K562 (cell line): ENCODE data around the gene PRKAR2B. TPM values are rescaled to one million over a fixed set of nuclear protein-coding genes. Genes with fewer than 3 reads are reported as not detected.

Experiments used
- ATAC-seq: fragments of 200-7000 bp; cut with Tn5 transposase; 3 replicates; pipeline ENCODE4 v1.9.1; 2020; ENCODE audit warnings: moderate library complexity
- BruUV-seq: library from RNA; stranded (reverse); fragments of 400-500 nt; replicated peaks from 2 replicates; lab custom pipeline; 2021; lab: Mats Ljungman, UMichigan
- CTCF ChIA-PET: fragments of 300-600 bp; formaldehyde crosslinking; extraction: SDS; loops from one replicate; lab custom pipeline; 2021; ENCODE audit warnings: low intra/inter-chr PET ratio; lab: Yijun Ruan, JAX
- POLR2A ChIA-PET: fragments of 300-600, 350-650 bp; sonication (Branson Sonifier 250); formaldehyde crosslinking; extraction: SDS; loops from one replicate; lab custom pipeline; 2021; ENCODE audit warnings: antibody characterized with exemption, inconsistent platforms; lab: Yijun Ruan, JAX
- DNase-seq, 4 experiments: peaks; one replicate each; pipeline versions ENCODE4 v3.0.0 to v3.0.0-alpha.2; 2011 to 2018; ENCODE audit warnings: low spot score in 3 of 4, mixed read lengths in 3 of 4; ENCODE audit errors: extremely low read depth in 1 of 4
- FAIRE-seq: peaks from 2 replicates; lab custom pipeline; 2011; peaks lifted over from hg19 to GRCh38; lab: Jason Lieb, UNC
- H2AFZ ChIP-seq: 2 replicates; pipeline ENCODE4 v1.6.0; 2011; ENCODE audit warnings: low read depth, low read length, control low read depth, inconsistent platforms
- H3K27ac ChIP-seq: fragments of 200-600 bp; 3 replicates; pipeline ENCODE4 v1.8.0; 2011; ENCODE audit warnings: low read depth, mild to moderate bottlenecking, control low read depth, inconsistent platforms, low read length, moderate library complexity, mixed read lengths; ENCODE audit errors: extremely low read depth
- H3K27me3 ChIP-seq, 2 experiments: fragments of 300-600 bp in 1 of 2; 2 replicates in 1 of 2; 3 replicates in 1 of 2; pipeline versions ENCODE4 v1.6.0 to v1.8.0; 2011; ENCODE audit warnings: inconsistent platforms in 2 of 2, low read length in 2 of 2, mild to moderate bottlenecking in 1 of 2, mixed read lengths in 1 of 2, moderate library complexity in 1 of 2; ENCODE audit not compliant: control insufficient read depth in 2 of 2, insufficient read depth in 2 of 2
- H3K36me3 ChIP-seq: fragments of 300-600 bp; 3 replicates; pipeline ENCODE4 v1.8.0; 2011; ENCODE audit warnings: mild to moderate bottlenecking, low read length, inconsistent platforms; ENCODE audit not compliant: control insufficient read depth, insufficient read depth
- H3K4me1 ChIP-seq, 2 experiments: fragments of 200-600 bp in 1 of 2; replicated peaks in 1 of 2; 2 replicates in 1 of 2; 3 replicates in 1 of 2; pipeline versions ENCODE4 v1.5.1 to v1.8.0; 2011; ENCODE audit warnings: inconsistent platforms in 2 of 2, low read length in 2 of 2, mild to moderate bottlenecking in 1 of 2, mixed read lengths in 1 of 2, moderate library complexity in 1 of 2; ENCODE audit not compliant: control insufficient read depth in 2 of 2, insufficient read depth in 2 of 2
- H3K4me2 ChIP-seq: 2 replicates; pipeline ENCODE4 v1.6.1; 2011; ENCODE audit warnings: low read length, control low read depth, inconsistent platforms, mixed read lengths; ENCODE audit not compliant: insufficient read depth
- H3K4me3 ChIP-seq: fragments of 200-600 bp; sonication (generic), shearing (Covaris generic); 2 replicates; pipeline ENCODE4 v1.5.1; 2016; ENCODE audit warnings: control low read depth, inconsistent platforms
- H3K79me2 ChIP-seq: fragments of 200-600 bp; 3 replicates; pipeline ENCODE4 v1.8.0; 2011; ENCODE audit warnings: low read length, inconsistent platforms; ENCODE audit not compliant: control insufficient read depth, insufficient read depth
- H3K9ac ChIP-seq, 2 experiments: 2 replicates each; pipeline versions ENCODE4 v1.6.0 to v1.6.1; 2011; ENCODE audit warnings: low read depth in 2 of 2, low read length in 2 of 2, control low read depth in 1 of 2, inconsistent platforms in 1 of 2, mild to moderate bottlenecking in 1 of 2, mixed read lengths in 1 of 2; ENCODE audit not compliant: insufficient read depth in 1 of 2
- H3K9me1 ChIP-seq: one replicate; pipeline ENCODE4 v1.6.0; 2011; ENCODE audit warnings: inconsistent platforms, mild to moderate bottlenecking, low read length, moderate library complexity; ENCODE audit not compliant: control insufficient read depth, insufficient read depth
- H3K9me3 ChIP-seq: replicated peaks from 2 replicates; pipeline ENCODE4 v1.5.1; 2011; ENCODE audit warnings: low read depth, low read length, inconsistent platforms; ENCODE audit not compliant: control insufficient read depth, insufficient read depth
- H4K20me1 ChIP-seq: replicated peaks from 2 replicates; pipeline ENCODE4 v1.6.1; 2011; ENCODE audit warnings: low read length, inconsistent platforms, mixed read lengths; ENCODE audit not compliant: control insufficient read depth, insufficient read depth
- CBFB ChIP-seq: sonication (generic); formaldehyde crosslinking; IDR thresholded peaks from 2 replicates; pipeline ENCODE4 v1.4.0; 2020; ENCODE audit warnings: mild to moderate bottlenecking, missing genetic modification reagents
- CBX2 ChIP-seq: fragments of 200-600 bp; sonication (generic); IDR thresholded peaks from one replicate; pipeline ENCODE4 v1.6.1; 2012; ENCODE audit warnings: mild to moderate bottlenecking, low read length, inconsistent platforms; ENCODE audit not compliant: insufficient read depth, poor library complexity, severe bottlenecking
- HSF4 ChIP-seq: fragments of 250-450 bp; sonication (Bioruptor Pico); IDR thresholded peaks from 2 replicates; pipeline ENCODE4 v2.1.2; 2022; ENCODE audit warnings: mild to moderate bottlenecking, moderate library complexity, borderline replicate concordance
- JUND ChIP-seq, 2 experiments: IDR thresholded peaks; 2 replicates in 1 of 2; 3 replicates in 1 of 2; pipeline ENCODE4 v1.6.1; 2011; ENCODE audit warnings: borderline replicate concordance in 2 of 2, low read depth in 2 of 2, low read length in 2 of 2, improper control_type of control experiment in 1 of 2, missing biosample characterization in 1 of 2, missing genetic modification characterization in 1 of 2, missing genetic modification reagents in 1 of 2
- NFXL1 ChIP-seq: fragments of 450-650 bp; formaldehyde crosslinking; IDR thresholded peaks from 2 replicates; pipeline ENCODE4 v1.4.0; 2021; ENCODE audit warnings: mild to moderate bottlenecking
- PKNOX1 ChIP-seq: fragments of 450-650 bp; IDR thresholded peaks from 2 replicates; pipeline ENCODE4 v1.6.1; 2016
- POLR2AphosphoS5 ChIP-seq: IDR thresholded peaks from 2 replicates; pipeline ENCODE4 v1.6.1; 2011; ENCODE audit warnings: mild to moderate bottlenecking, low read depth, low read length, moderate library complexity; ENCODE audit not compliant: control insufficient read depth, insufficient read depth
- POLR3G ChIP-seq: IDR thresholded peaks from 2 replicates; pipeline ENCODE4 v1.6.1; 2011; ENCODE audit not compliant: insufficient read length, insufficient replicate concordance; ENCODE audit errors: extremely low read depth
- PYGO2 ChIP-seq: fragments of 450-650 bp; IDR thresholded peaks from 2 replicates; pipeline ENCODE4 v1.6.1; 2016; ENCODE audit warnings: mild to moderate bottlenecking, missing genetic modification characterization, moderate library complexity, missing compliant biosample characterization
- SETDB1 ChIP-seq: IDR thresholded peaks from one replicate; pipeline ENCODE4 v1.6.1; 2012; ENCODE audit warnings: low read length, control low read depth, inconsistent platforms
- SMAD2 ChIP-seq: fragments of 150-350 bp; IDR thresholded peaks from 2 replicates; pipeline ENCODE4 v1.6.1; 2014; ENCODE audit warnings: low read depth, mild to moderate bottlenecking, low read length
- XRCC4 ChIP-seq: IDR thresholded peaks from one replicate; pipeline ENCODE4 v1.6.1; 2011; ENCODE audit not compliant: insufficient read depth, insufficient read length; ENCODE audit errors: extremely low read depth
- ZKSCAN8 ChIP-seq: fragments of 200-800 bp; sonication (Bioruptor generic); IDR thresholded peaks from 2 replicates; pipeline ENCODE4 v1.6.1; 2016; ENCODE audit warnings: missing genetic modification characterization, missing compliant biosample characterization
- ZNF586 ChIP-seq: fragments of 450-650 bp; formaldehyde crosslinking; conservative IDR thresholded peaks from 2 replicates; pipeline ENCODE4 v1.4.0; 2020; ENCODE audit warnings: mild to moderate bottlenecking, moderate library complexity
- WGBS: fragments of 100-300 bp; shearing (Covaris generic); methylation state at CpG from one replicate; pipeline ENCODE4 v1.1.6; 2016; ENCODE audit warnings: low coverage, mixed read lengths; ENCODE audit not compliant: insufficient coverage; ENCODE audit errors: missing lambda C conversion rate; 5-methylcytosine and 5-hydroxymethylcytosine counted together
- in situ Hi-C: fragments of 300-500 bp; cut with MboI; formaldehyde crosslinking; loops from 4 replicates; pipeline ENCODE4 v1.15.0; 2018; ENCODE audit warnings: inconsistent platforms, mixed read lengths
- intact Hi-C: fragments of 100-400 bp; cut with micrococcal nuclease; formaldehyde crosslinking; loops from 2 replicates; pipeline ENCODE4 v1.14.2; 2022
- polyA plus RNA-seq, 8 experiments: library from polyadenylated mRNA; depleted of rRNA in 4 of 8; stranded (reverse) in 5 of 8; unstranded in 3 of 8; fragments of >200 nt; fragmentation: Nextera tagmentation in 2 of 8; fragmentation: Illumina TruSeq in 1 of 8; extraction: Ambion mirVana in 2 of 8; extraction: Trizol in 1 of 8; gene quantifications; 2 replicates each; pipeline versions ENCODE4 v1.2.1 to v1.2.3, GENCODE V29; 2011 to 2014; ENCODE audit warnings: inconsistent platforms in 1 of 8, missing spikeins in 1 of 8
- total RNA-seq, 7 experiments: library from RNA; depleted of rRNA in 6 of 7; stranded (reverse); fragments of >200 nt in 6 of 7; fragmentation: Illumina TruSeq in 2 of 7; extraction: Trizol in 2 of 7; gene quantifications; 2 replicates each; pipeline versions ENCODE4 v1.2.1 to v1.2.3, GENCODE V29; 2011 to 2021; ENCODE audit warnings: low replicate concordance in 1 of 7
- TF ChIP-seq, protein P1 (sequence below), 3 experiments: fragments of 200-800 bp in 1 of 3; fragments of 250-450 bp in 1 of 3; fragments of 450-650 bp in 1 of 3; sonication (Bioruptor Pico) in 1 of 3; sonication (Bioruptor generic) in 1 of 3; formaldehyde crosslinking in 1 of 3; IDR thresholded peaks; 2 replicates each; pipeline versions ENCODE4 v1.6.1 to v1.8.0; 2016 to 2022; ENCODE audit warnings: mild to moderate bottlenecking in 2 of 3, missing genetic modification characterization in 2 of 3, missing compliant biosample characterization in 1 of 3, moderate library complexity in 1 of 3
- TF ChIP-seq, protein P2 (sequence below): fragments of 250-450 bp; sonication (Bioruptor Pico); IDR thresholded peaks from 2 replicates; pipeline ENCODE4 v1.8.0; 2021; ENCODE audit warnings: moderate library complexity, mild to moderate bottlenecking, inconsistent platforms

PRKAR2B gene
- total and polyA plus RNA-seq, 9 of the 15 experiments (the other 6 are each of a cell fraction or from before 2014, with no cell fraction given), result 59.0 to 173 (median 129) TPM

DNA sequence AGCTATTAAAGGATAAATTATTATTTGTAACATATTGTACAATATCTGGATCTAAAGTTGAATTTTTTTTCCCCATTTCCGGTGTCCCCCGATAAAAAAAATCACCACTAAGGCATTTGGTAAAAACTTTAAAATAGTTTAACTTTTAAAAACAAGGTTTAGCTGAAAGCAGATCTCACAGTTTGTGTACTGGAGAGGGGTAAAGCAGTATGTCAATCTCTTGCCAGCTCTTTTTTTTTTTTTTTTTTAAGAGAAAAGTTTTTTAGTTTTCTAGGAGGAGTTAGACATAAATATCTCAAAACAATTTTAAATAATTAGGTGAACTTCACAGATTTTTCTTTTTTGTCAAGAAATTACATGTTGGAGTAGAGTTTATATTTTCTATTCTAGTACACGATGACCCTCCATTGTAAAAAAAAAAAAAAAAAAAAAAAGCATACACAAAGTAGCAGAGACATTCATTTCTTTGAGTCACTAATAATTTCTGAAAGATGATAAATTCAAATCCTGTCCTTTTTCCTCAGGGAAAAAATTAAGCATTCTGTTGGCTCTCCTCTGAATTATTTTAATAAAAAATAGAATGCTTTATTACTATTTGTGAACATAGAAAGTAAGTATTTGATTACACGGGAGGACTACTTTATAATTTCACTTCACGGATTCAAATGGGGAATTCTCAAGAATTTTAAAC is 122.4 kb downstream of the PRKAR2B start:
- Histone ChIP-seq H4K20me1 (no peaks in the 10 kb centered on the region; the same call in 1 of the 2 replicates), H3K9me3 (no peaks in the 10 kb centered on the region), H3K4me1 (peaks cover 5 to 16% of the 10 kb centered on the region in 2 experiments), H3K4me3 (peak overlapping the region; percentile 74), H3K27ac (peak overlapping the region; percentile 87; the same call in 2 of the 3 replicates), H3K9ac (peak overlapping the region in 1 of 2 experiments; percentile 77; a peak in 3 of 4 replicates), H3K27me3 (no peaks in the 10 kb centered on the region), H3K9me1 (no peaks in the 10 kb centered on the region), H3K36me3 (peaks cover under 1% of the 10 kb centered on the region; the same call in 1 of the 3 replicates), H2AFZ (peak overlapping the region; percentile 86), H3K4me2 (peak overlapping the region; percentile 100; the same call in 1 of the 2 replicates), H3K79me2 (peaks cover 19% of the 10 kb centered on the region)
- FAIRE-seq (no peak), DNase-seq (no peak), ATAC-seq (no peak)
- in situ Hi-C loops (no loop called here), intact Hi-C loops (loop anchor here (1.0 to 5.0 kb wide), 4 partner anchors 220 to 505 kb away; partner anchors contain the start of genes CCDC71L and PIK3CG)
- POLR2A ChIA-PET, result interaction anchor here (0.5 to 4.3 kb wide), 9 partner anchors 8 to 1790 kb away, joined by 3 to 14 read pairs (median 3); no protein-coding TSS in a partner anchor
- CTCF ChIA-PET, result interaction anchor here (0.6 to 0.9 kb wide), 2 partner anchors 17 to 592 kb away, joined by 3 to 7 read pairs; no protein-coding TSS in a partner anchor
- WGBS, result 14% methylated on average over 5 of the region's 5 CpGs
- no TSS peak for BruUV-seq
- TF ChIP-seq ZKSCAN8 (CRISPR knock-in tag), result peak; percentile 49; the same call in 1 of the 2 replicates
- no peak for TF ChIP-seq POLR2AphosphoS5
- TF ChIP-seq SMAD2, result no peak
- TF ChIP-seq, protein P1, sequence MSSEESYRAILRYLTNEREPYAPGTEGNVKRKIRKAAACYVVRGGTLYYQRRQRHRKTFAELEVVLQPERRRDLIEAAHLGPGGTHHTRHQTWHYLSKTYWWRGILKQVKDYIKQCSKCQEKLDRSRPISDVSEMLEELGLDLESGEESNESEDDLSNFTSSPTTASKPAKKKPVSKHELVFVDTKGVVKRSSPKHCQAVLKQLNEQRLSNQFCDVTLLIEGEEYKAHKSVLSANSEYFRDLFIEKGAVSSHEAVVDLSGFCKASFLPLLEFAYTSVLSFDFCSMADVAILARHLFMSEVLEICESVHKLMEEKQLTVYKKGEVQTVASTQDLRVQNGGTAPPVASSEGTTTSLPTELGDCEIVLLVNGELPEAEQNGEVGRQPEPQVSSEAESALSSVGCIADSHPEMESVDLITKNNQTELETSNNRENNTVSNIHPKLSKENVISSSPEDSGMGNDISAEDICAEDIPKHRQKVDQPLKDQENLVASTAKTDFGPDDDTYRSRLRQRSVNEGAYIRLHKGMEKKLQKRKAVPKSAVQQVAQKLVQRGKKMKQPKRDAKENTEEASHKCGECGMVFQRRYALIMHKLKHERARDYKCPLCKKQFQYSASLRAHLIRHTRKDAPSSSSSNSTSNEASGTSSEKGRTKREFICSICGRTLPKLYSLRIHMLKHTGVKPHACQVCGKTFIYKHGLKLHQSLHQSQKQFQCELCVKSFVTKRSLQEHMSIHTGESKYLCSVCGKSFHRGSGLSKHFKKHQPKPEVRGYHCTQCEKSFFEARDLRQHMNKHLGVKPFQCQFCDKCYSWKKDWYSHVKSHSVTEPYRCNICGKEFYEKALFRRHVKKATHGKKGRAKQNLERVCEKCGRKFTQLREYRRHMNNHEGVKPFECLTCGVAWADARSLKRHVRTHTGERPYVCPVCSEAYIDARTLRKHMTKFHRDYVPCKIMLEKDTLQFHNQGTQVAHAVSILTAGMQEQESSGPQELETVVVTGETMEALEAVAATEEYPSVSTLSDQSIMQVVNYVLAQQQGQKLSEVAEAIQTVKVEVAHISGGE (CRISPR knock-in tag; IDR thresholded peaks at IDR 0.05), result no peak
- TF ChIP-seq POLR3G, result no peak
- TF ChIP-seq HSF4 (CRISPR knock-in tag), result no peak
- no peak for TF ChIP-seq CBX2
- no peak for TF ChIP-seq NFXL1 (CRISPR knock-in tag)
- TF ChIP-seq, protein P2, sequence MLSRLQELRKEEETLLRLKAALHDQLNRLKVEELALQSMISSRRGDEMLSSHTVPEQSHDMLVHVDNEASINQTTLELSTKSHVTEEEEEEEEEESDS (CRISPR knock-in tag), result no peak
- TF ChIP-seq XRCC4, result no peak
- TF ChIP-seq SETDB1, result no peak
- TF ChIP-seq PKNOX1, result peak; percentile 59
- TF ChIP-seq PYGO2 (tag), result no peak
- TF ChIP-seq CBFB (CRISPR knock-in tag), result no peak
- TF ChIP-seq JUND (IDR thresholded peaks at IDR 0.05; ENCODE audit: borderline replicate concordance, low read depth, low read length), result no peak
- TF ChIP-seq JUND (tag; IDR thresholded peaks at IDR 0.05; ENCODE audit: borderline replicate concordance, low read depth, low read length), result no peak
- TF ChIP-seq ZNF586 (CRISPR knock-in tag), result no peak
